Progenitor cell of endocrine pancreas (in vitro differentiated cells): ENCODE results near the gene SCGB2A2. TPM values are rescaled to one million over a fixed set of nuclear protein-coding genes. Genes with fewer than 3 reads are reported as not detected.
A peak's percentile ranks its signal among the peaks of the same experiment; 100 is the strongest.

Source experiments
- DNase-seq: peaks from one replicate; pipeline ENCODE4 v3.0.0; 2021; ENCODE audit warnings: low spot score; ENCODE audit not compliant: unreplicated experiment
- H3K27ac Mint-ChIP-seq: 2 replicates; pipeline ENCODE4 v1.8.0; 2021; ENCODE audit warnings: mild to moderate bottlenecking, moderate library complexity, mixed read lengths
- H3K27me3 Mint-ChIP-seq: 2 replicates; pipeline ENCODE4 v1.8.0; 2021; ENCODE audit warnings: mixed read lengths
- H3K36me3 Mint-ChIP-seq: 2 replicates; pipeline ENCODE4 v1.8.0; 2022; ENCODE audit warnings: mixed read lengths; ENCODE audit not compliant: insufficient read depth
- H3K4me1 Mint-ChIP-seq: 2 replicates; pipeline ENCODE4 v1.8.0; 2021; ENCODE audit warnings: low read depth, mixed read lengths
- H3K4me3 Mint-ChIP-seq: 2 replicates; pipeline ENCODE4 v1.8.0; 2021; ENCODE audit warnings: low read depth, mild to moderate bottlenecking, moderate library complexity, mixed read lengths
- H3K9me3 Mint-ChIP-seq: 2 replicates; pipeline ENCODE4 v1.8.0; 2021; ENCODE audit warnings: low read depth, mixed read lengths
- CTCF ChIP-seq: fragments of 200-600 bp; sonication (generic); IDR thresholded peaks from one replicate; pipeline ENCODE4 v1.5.0; 2021; ENCODE audit warnings: antibody characterized with exemption, mild to moderate bottlenecking; ENCODE audit not compliant: unreplicated experiment
- total RNA-seq: library from RNA; stranded (reverse); gene quantifications from 2 replicates; pipeline ENCODE4 v1.2.1, GENCODE V29; 2021

The SCGB2A2 gene
- total RNA-seq, 1 donor from 2014 or later, result not detected

GRCh38 chr11:62280452-62280851 is 10.5 kb downstream of the SCGB2A2 start:
- no peak for TF ChIP-seq CTCF

GRCh38 chr11:62295504-62295903 is 25.5 kb downstream of the SCGB2A2 start:
- H3K4me1 Mint-ChIP-seq, result no peaks in the 10 kb centered on the region
- no peaks in the 10 kb centered on the region for H3K36me3 Mint-ChIP-seq
- no peaks in the 10 kb centered on the region for H3K9me3 Mint-ChIP-seq
- peak; percentile 40 for DNase-seq
- no peak for TF ChIP-seq CTCF
- H3K4me3 Mint-ChIP-seq, result no peak overlapping the region
- H3K27ac Mint-ChIP-seq, result no peak overlapping the region
- peaks cover 42% of the 10 kb centered on the region for H3K27me3 Mint-ChIP-seq

More at GRCh38 chr11:62280452-62280851, 10.5 kb downstream of the SCGB2A2 start:
- H3K9me3 Mint-ChIP-seq, result peaks cover 4% of the 10 kb centered on the region
- no peaks in the 10 kb centered on the region for H3K4me1 Mint-ChIP-seq
- H3K4me3 Mint-ChIP-seq, result no peak overlapping the region
- H3K36me3 Mint-ChIP-seq, result peaks cover 2% of the 10 kb centered on the region
- no peaks in the 10 kb centered on the region for H3K27me3 Mint-ChIP-seq
- no peak for DNase-seq
- no peak overlapping the region for H3K27ac Mint-ChIP-seq

GRCh38 chr11:62298975-62299374 is 29.0 kb downstream of the SCGB2A2 start, which contains the start of gene SCGB1D4:
SCGB1D4 (minus strand) TSS chr11:62299075; CDS start chr11:62299010, 65 bp downstream.
- no peak within 1 kb of the TSS for H3K4me3 Mint-ChIP-seq
- TF ChIP-seq CTCF, result no peak
- H3K27me3 Mint-ChIP-seq, result peaks cover 44% of the 10 kb centered on the region
- no peaks in the 10 kb centered on the region for H3K4me1 Mint-ChIP-seq
- H3K36me3 Mint-ChIP-seq, result no peaks in the 10 kb centered on the region
- no peak within 1 kb of the TSS for H3K27ac Mint-ChIP-seq
- no peaks in the 10 kb centered on the region for H3K9me3 Mint-ChIP-seq
- DNase-seq, result no peak

DNA sequence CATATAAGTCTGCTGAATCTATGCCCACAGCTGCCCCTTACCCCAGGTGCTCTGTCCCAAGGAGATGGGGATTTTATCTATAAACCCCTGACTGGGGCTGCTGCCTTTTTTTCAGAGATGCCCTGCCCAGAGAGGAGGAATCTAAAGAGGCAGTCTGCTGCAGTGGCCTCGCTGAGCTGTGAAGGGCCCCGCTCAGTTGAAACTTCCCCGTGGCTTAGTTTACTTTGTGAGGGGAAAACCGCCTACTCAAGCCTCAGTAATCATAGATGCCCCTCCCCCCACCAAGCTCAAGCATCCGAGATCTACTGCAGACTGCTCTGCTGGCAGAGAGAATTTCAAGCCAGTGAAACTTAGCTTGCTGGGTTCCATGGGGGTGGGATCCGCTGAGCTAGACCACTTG is 36.3 kb downstream of the SCGB2A2 start:
- no peaks in the 10 kb centered on the region for H3K4me1 Mint-ChIP-seq
- H3K27ac Mint-ChIP-seq, result no peak overlapping the region
- H3K36me3 Mint-ChIP-seq, result no peaks in the 10 kb centered on the region
- peaks cover 21% of the 10 kb centered on the region for H3K27me3 Mint-ChIP-seq
- no peak overlapping the region for H3K4me3 Mint-ChIP-seq
- DNase-seq, result no peak
- no peak for TF ChIP-seq CTCF
- H3K9me3 Mint-ChIP-seq, result peaks cover 3% of the 10 kb centered on the region

GRCh38 chr11:62307950-62308349 is 38.0 kb downstream of the SCGB2A2 start:
- no peaks in the 10 kb centered on the region for H3K4me1 Mint-ChIP-seq
- no peak overlapping the region for H3K27ac Mint-ChIP-seq
- no peaks in the 10 kb centered on the region for H3K36me3 Mint-ChIP-seq
- H3K4me3 Mint-ChIP-seq, result no peak overlapping the region
- no peak for DNase-seq
- peaks cover 3% of the 10 kb centered on the region for H3K9me3 Mint-ChIP-seq
- no peak for TF ChIP-seq CTCF
- H3K27me3 Mint-ChIP-seq, result peaks cover 27% of the 10 kb centered on the region
